ENCODE data around the gene NAA38. TPM values are rescaled to one million over a fixed set of nuclear protein-coding genes. Genes with fewer than 3 reads are reported as not detected.

The NAA38 gene
- total and polyA plus RNA-seq, 2 experiments from 2014 or later: 17.1 to 74.8 TPM

DNA sequence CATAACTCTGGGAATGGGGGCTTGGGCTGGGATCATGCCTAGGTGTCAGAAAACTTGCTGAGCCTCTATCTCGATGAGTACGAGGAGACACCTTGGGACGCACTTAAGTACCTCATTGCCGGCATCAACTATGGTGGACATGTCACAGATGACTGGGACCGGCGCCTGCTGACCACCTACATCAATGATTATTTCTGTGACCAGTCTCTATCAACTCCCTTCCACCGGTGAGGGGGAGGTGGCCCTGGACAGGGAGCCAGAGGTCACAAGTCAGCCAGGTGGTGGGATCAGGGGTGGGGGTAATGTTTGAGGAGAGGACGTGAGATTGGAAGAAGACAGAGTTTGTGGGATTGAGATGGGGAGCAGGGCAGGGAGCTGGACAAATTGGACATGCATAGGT is 26.7 kb downstream of the NAA38 start (continued):
- TF ChIP-seq, protein P1, sequence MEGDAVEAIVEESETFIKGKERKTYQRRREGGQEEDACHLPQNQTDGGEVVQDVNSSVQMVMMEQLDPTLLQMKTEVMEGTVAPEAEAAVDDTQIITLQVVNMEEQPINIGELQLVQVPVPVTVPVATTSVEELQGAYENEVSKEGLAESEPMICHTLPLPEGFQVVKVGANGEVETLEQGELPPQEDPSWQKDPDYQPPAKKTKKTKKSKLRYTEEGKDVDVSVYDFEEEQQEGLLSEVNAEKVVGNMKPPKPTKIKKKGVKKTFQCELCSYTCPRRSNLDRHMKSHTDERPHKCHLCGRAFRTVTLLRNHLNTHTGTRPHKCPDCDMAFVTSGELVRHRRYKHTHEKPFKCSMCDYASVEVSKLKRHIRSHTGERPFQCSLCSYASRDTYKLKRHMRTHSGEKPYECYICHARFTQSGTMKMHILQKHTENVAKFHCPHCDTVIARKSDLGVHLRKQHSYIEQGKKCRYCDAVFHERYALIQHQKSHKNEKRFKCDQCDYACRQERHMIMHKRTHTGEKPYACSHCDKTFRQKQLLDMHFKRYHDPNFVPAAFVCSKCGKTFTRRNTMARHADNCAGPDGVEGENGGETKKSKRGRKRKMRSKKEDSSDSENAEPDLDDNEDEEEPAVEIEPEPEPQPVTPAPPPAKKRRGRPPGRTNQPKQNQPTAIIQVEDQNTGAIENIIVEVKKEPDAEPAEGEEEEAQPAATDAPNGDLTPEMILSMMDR (conservative IDR thresholded peaks at IDR 0.05; ENCODE audit: low read depth in 2 of 2): no peak
- no peak for TF ChIP-seq NANOG (IDR thresholded peaks at IDR 0.05; ENCODE audit: borderline replicate concordance)
- TF ChIP-seq, protein P2, sequence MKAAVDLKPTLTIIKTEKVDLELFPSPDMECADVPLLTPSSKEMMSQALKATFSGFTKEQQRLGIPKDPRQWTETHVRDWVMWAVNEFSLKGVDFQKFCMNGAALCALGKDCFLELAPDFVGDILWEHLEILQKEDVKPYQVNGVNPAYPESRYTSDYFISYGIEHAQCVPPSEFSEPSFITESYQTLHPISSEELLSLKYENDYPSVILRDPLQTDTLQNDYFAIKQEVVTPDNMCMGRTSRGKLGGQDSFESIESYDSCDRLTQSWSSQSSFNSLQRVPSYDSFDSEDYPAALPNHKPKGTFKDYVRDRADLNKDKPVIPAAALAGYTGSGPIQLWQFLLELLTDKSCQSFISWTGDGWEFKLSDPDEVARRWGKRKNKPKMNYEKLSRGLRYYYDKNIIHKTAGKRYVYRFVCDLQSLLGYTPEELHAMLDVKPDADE (IDR thresholded peaks at IDR 0.05): no peak

DNA sequence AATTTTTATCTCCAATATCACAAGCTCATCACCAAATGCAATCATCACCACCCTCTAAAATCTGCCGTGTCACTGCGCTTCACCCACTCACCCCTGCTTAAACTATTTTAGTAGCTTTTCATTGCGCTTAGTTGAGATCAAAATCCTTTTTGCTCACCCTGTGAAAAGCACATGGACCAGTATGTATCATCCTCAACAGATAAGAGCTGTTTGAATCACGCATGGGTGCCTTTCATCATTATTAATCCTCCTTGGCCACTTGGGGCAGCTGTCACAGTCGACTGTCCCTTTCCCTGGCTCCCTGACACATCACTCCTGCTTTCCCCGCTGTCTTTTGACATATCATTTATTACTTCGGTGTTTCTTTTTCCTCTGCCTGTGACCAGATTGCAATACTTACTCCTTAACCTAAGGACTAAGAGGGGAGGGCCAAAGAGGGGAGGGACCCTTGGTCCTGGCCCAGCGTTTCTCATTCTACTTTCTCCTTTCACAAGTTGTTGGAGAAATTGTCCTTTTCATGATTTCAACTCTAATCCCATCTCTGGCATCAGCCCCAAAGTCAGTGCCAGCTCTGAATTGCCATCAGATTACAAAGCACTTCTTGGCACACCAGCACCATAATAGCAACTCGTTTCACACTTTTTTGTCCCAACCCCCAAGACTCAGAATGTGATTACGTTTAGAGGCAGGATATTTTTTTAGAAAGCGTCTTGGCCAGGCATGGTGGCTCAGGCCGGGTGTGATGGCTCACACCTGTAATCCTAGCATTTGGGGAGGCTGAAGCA is 32.0 kb downstream of the NAA38 start:
- H3K4me1 ChIP-seq (ENCODE audit: insufficient read depth): no peaks in the 10 kb centered on the region
- no peak overlapping the region for H3K27ac ChIP-seq (ENCODE audit: low read depth)
- no peak overlapping the region for H3K4me3 ChIP-seq
- Mint-ChIP-seq H3K4me1 (peaks cover 16% of the 10 kb centered on the region), H3K4me3 (no peak overlapping the region; the same call in 2 of the 3 replicates), H3K27me3 (ENCODE audit: insufficient read depth, low read depth, poor library complexity) (peaks cover 22% of the 10 kb centered on the region), H3K27ac (no peak overlapping the region), H3K36me3 (ENCODE audit: low read depth) (no peaks in the 10 kb centered on the region), H3K9me3 (no peaks in the 10 kb centered on the region)
- H4K20me1 ChIP-seq (replicated peaks; ENCODE audit: insufficient read depth): no peaks in the 10 kb centered on the region
- ATAC-seq (no peak), DNase-seq (ENCODE audit: low spot score) (no peak)
- no peaks in the 10 kb centered on the region for H3F3A ChIP-seq (replicated peaks; ENCODE audit: low read depth)
- no peaks in the 10 kb centered on the region for H3K9me2 ChIP-seq (ENCODE audit: insufficient read depth)
- no peak overlapping the region for H3K4me2 ChIP-seq
- peaks cover 43% of the 10 kb centered on the region; the same call in 1 of the 2 replicates for H3K27me3 ChIP-seq (ENCODE audit: insufficient read depth)
- H2AFZ ChIP-seq: no peak overlapping the region
- no peaks in the 10 kb centered on the region for H3K79me2 ChIP-seq (replicated peaks; ENCODE audit: insufficient read depth)
- no peak for TF ChIP-seq EZH2 (IDR thresholded peaks at IDR 0.05; ENCODE audit: low read depth, unreplicated experiment)
- TF ChIP-seq, protein P1 (conservative IDR thresholded peaks at IDR 0.05; ENCODE audit: low read depth in 2 of 2): peak; percentile 20 to 23; a peak in 3 of 4 replicates
- H3K36me3 ChIP-seq (ENCODE audit: insufficient read depth): no peaks in the 10 kb centered on the region
